ENCODE results near the gene FAM163B.
"Not testable (repeated sequence)": the region's sequence is repeated elsewhere in the genome, so short reads cannot be mapped to it uniquely, and the experiment has no call there.

FAM163B gene

DNA sequence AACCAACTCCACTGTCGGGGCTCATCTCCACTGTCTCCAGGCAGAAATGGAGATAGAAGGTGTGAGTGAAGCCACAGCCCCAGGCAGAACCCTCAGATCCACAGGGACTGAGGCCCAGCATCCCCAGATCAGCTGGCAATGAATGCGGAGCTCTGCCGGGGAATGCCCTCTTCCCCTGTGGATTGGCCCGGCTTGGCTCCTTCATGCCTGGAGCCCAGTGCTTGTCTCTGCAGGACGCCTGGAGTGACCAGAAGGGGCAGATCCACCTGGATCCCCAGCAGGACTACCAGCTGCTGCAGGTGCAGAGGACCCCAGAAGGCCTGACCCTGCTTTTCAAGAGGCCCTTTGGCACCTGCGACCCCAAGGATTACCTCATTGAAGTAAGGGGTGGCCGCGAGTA lies 30.4 kb upstream of the FAM163B start:
- no peak for DNase-seq

DNA sequence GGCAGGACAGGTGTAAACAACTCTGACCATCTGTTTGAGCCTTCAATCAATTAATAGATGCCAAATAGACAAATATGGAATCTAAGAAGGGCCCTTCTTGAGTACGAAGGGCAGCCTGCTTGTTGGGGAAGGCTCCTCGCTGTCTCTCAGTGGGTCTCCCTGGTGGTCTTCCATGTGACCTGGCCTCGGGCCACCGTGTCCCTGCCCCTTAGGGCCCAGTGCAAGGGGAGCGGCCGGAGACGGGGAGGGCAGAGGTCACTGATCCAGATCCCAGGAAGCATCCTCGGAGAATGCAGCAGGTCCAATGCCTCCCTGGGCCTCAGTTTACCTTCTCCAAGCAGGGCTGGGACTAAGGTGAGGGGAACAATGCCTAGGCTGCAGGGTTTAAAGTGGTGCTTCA lies 29.5 kb upstream of the FAM163B start:
- no peak for DNase-seq

DNA sequence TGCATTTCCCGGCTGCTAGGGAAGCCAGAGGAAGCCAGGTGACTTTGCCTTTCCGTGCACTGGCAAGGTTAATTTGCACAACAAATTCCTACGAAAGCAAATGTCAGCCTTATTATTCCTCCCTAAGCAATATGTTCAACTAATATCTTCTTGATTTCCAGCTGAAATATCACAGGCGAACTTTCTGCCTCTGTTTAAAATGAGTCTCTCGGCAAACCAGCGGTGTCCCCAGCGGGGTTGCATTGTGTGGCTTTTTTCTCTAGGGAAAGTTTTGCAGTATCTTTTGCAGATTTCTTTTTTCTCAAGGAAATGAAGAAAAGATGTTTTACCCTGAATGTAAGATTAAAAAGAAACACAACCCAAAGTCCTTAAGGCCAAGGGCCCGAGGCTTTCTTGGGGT lies 28.9 kb upstream of the FAM163B start:
- DNase-seq = no peak

DNA sequence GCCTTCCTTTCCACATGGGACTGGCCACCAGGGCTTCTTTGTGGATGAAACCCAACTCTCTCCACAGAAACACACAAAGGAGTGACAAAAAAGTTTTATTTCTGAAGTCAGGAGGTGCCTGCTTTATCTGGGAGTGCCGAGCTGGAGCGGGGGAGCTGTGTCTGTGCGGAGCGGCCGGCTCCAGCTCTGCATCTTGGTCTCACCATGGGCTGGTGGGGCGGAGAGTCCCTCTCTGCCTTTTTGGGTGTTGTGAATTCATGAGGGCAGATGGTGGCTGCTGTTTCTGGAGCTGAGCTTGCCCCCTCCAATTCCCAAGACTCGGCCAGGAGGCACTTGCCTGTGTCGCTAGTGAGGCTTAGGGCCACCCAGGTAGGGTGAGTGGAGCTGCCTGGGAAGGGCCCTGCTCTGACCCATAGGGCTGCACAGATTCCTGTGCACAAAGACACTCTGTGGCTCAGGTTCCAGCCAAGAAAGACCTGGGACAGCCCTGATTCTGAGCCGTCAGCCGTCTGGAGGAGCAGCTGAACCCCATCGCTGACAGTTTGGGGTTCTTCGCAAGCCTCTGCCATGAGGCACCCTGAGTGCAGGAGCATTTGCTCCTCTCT lies 28.4 kb upstream of the FAM163B start:
- no peak for DNase-seq

DNA sequence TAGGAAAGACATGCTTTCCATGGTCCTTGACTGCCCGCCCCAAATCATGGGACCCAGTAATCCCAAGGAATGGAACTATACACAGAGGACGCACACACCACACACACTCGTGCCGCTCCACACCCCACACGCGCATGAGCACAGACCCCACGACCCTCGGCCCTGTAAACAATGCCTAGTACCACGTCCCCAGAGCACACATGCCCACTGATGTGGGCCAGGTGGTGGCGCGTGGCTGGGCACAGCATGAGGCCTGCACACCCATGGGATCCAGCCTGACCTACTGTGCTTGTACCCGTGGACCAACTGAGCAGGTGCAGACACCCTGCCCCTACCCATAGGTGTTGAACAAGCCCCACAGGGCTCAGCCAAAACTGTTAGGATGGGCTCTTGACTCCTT lies 27.7 kb upstream of the FAM163B start:
- DNase-seq = no peak

DNA sequence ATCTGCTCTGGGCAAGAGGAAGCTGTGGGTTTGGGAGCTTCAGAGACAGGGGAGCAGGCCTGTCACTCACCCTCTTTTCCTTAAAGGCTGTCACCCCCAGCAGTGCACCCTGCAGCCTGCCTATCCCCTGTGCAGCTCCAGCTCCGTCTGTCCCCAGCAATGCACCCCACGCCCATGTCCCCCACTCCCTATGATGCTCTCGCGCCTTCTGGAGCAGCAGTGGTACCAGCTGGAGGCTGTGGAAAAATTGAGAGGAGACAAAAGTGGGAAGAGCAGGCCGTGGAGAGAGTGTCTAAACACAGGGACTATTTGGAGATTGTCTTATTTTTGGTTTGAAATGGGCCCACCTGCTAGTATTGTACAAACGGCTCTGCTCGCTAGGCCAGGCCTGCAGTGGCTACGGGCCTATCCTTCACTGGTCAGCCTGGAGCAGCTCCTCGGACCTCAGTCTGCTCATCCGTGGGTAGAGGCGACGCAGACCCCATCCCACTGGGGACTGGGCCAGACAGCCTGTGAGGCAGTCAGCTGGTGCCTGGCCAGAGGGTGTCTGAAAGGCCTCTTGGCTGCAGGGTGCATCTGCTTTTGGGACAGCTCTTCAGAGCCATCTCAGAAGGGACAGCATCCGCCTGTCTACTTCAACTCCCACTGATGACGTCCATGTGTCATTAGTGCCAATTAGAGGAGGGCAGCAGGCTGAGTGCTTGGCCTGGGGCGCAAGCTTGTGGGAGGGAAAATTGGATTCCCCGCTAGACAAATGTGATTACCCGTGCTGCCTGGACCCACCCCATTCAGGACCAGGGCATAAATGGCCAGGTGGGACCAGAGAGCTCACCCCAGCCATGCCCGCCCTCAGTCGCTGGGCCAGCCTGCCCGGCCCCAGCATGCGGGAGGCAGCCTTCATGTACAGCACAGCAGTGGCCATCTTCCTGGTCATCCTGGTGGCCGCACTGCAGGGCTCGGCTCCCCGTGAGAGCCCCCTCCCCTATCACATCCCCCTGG lies 26.6 kb upstream of the FAM163B start, which contains the start of gene DBH:
Gene DBH, plus strand, starts transcription at position 831 of the 999 bp plus-strand sequence. Its CDS starts 9 bp downstream, at position 840.
- DNase-seq = no peak

DNA sequence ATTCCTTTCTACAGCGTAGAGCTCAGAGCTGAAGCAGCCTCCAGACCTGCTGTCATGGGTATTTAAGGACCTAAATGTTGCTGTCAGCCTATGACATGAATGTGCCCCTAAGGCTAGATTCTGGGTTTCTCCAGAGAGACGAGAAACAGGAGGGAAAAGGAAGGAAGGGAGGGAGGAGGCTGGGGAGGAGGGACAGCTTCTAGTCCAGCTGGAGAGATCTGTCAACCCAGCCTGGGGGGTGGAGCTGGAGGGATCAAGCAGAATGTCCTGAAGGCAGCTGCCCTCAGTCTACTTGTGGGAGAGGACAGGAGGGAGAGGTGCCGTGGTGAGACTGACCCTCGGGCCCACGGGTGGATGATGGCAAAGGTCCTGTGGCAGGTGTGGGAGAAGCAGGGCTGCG lies 25.9 kb upstream of the FAM163B start:
- DNase-seq = no peak

DNA sequence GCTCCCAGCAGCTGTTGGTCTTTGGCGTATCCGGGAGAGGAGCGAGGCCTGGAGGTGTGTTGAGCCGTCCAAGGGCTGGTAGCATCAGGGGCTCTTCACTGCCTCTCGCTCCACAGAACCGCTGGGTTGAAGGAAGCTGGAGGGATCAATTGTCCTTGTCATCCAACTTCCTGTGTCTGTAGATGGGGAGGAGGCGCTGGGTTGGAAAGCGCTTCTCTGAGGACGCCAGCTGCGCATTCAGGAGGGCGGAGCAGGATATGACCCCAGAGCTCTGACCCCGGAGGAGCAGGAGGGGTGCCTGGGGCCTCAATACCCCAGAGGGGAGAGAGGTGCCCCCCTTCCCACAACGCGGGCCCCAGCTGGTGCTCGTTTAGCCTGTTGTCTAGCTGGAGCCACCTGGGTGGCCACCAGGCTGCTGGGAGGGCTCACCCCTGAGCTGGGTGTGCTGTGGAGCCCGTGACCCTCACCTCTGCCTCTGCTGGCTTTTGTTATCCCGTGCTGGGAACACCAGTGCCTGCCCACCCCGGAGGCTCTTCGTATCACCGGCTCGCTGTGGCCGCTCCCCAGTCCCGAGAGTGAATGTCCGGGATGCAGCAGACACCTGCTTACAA lies 25.0 kb upstream of the FAM163B start:
- no peak for DNase-seq

DNA sequence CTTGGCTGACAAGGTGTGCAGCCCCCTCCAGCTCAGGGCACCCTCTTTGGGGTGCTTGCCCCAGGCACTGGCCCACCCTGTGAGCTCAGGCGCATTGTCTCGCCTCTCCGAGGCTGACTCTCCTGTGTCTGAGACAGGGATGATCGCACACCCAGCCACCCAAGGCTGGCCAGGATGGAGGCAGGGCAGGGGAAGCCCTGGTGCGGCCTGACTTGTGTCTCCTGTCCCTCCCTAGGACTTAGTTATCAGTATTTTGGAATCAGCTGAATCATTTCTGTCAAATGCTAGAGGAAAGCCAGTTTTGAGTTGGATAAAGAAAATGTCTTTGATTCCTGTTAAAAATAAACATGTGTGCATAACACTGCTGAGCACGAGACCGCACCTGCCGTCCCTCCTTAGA lies 24.5 kb upstream of the FAM163B start:
- no peak for DNase-seq

DNA sequence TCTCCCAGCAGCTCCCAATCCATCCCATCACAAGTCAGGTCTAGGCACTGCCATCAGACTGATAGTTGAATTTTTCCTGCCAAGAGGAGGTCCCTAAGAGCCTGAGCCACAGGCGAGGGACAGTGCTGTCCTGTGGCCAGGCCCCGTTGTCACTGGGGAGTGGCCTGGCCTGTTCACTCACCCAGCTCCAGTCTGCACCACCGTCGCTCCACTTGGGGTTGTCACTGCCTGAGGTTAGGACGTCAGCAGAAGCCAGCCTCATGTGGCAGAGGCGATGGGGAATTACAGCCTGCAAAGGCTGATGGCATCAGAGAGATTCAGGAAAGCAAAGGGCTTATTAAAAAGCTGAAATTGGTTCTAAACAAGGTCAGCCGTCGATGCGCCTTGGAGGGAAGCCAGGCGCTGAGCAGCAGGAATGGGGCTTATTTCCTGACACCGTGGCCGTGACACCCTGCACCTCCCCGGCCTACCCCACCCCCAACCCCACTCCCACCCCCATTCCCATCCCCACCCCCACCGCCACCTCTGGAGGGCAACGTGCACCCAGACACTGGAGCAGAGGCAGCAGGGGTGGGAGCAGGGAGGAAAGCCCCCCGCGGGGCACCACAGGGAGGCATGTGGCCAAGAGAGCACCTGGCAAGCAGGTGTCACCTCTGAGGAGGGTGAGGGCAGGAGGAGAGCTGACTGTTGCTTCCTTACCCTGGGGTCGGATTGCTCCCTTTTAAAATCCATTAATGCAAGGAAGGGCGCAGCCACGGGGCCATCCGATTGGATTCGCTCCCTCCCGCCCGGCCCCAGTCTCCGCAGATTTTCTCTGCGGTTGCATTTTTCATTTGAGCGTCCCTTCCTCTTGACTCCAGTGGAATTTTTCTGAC lies 23.9 kb upstream of the FAM163B start:
- no peak for DNase-seq

DNA sequence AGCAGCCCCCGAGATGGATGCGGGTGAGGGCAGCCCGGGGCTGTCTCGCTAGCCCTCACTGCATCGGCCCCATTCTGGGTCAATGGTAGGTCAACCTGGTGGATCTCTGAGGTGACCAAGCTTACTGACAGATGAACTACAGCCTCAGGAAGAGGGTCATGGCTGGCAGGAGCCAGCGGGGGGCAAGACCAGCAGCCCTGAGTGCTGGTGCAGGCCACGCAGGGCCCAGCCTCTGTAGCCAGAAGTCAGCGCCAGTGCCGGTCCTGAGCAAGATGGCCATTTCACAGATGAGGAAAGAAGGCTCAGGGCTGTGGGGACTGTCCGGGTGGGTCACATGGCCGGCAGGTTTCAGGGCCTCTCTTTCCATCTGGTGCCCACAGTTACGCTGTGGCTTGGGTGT lies 21.9 kb upstream of the FAM163B start:
- no peak for DNase-seq

DNA sequence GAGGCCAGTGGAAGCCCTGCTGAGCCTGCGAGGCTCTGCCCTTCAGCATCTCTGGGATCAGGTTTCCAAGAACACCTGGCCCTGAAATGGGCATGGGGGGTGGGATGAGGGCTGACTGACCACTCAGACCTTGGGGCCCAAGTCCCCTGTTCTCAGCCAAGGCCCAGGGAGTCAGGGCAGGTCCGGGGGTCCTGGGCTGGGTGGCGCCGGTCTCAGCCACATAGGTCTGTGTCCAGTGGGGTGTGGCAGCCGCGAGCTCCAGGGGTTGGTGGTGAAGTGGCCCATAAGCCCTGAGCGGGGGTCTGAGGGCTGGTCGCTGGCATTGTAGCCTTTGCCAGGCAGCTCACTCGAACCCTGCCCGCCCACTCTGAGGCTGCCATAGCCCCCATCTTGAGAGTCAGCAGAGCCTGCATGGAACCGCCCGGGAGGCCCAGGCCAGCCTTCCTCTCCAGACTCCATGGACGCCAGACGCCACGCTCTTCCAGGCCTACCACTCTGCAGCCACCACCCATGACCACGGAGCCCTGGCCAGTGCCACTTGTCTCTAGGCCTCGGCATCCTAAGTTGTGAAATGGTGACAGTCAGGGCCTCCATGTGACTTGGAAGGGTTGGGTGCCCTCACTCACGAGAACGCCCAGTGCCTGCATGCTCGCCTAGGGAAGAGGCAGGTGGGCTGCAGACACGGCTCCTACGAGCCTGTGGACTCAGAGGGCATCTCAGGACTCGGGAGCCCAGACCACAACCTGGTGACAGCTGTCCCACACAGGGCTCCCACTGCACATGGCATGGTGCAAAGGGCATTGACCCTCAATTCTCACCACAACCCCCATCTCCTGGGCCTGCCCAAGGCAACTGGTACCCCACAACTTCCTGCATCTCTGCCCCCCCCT lies 20.3 kb upstream of the FAM163B start:
- DNase-seq = no peak

DNA sequence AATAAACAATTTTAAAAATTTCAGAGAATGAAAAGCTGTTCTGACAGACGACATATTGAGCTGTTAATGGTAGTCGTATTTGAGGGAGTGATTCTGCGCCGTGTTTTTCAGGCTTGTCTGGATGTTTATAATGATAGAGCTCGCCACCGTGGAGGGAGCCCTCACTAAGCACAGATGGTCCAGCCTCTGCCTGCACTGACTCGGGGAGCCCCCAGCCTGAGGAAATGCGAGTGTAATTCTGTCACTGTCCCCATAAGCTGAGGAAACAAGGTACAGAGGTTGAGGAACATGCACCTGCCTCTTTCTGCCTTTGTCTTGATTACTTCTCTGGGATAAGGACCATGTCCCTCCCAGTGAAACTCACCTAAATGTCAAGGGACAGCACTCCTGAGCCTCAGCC lies 19.6 kb upstream of the FAM163B start:
- DNase-seq = no peak

DNA sequence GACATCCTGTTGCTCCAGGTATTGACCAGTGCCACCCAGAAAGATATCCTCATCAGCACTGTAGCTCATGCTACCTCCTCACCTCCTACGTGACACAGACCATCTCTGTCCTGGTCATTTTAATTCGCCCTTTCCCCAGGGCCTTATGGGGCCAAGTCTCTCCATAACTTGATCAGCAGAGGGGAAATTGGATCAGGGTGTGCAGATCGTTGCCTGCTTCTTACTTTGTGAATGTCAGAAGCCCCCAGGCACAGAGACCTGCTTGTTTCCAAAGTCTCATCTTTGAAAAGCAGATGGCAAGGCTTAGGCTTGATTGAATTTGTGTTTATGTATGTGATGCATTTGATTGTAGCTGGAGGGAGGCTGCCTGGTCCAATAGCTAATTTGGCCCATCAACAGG lies 18.2 kb upstream of the FAM163B start:
- no peak for DNase-seq

DNA sequence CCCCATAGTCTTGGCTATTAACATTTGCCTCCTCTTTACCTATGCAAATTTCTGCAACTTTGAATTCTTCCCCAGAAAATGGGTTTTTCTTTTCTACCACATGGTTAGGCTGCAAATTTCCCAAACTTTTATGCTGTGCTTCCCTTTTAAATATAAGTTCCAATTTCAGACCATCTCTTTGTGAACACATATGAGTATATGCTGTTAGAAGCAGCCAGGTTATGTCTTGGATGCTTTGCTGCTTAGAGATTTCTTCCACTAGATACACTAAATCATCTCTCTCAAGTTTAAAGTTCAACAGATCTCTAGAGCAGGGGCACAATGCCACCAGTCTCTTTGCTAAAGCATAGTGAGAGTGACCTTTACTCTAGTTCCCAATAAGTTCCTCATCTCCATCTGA lies 16.8 kb upstream of the FAM163B start:
- DNase-seq = not testable (repeated sequence)

DNA sequence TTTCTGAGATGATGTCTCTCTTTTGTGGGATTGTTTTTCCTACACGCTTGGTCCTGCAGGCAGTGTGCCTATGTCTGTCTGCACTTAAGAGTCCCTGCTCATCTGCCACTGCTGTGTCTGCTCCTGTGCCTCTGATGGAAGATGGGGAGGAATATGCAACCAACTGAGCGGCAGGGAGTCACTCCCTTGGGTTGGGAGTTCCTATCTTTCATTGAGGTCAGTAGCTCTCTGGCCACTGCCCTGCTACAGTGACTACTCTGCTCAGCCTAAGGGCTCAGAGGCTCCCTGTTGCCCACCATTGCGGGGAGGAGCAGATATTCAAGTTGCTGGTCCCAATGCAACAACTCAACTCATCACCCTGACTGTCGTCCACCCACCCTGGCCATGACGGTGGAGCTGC lies 13.4 kb upstream of the FAM163B start:
- DNase-seq = no peak

DNA sequence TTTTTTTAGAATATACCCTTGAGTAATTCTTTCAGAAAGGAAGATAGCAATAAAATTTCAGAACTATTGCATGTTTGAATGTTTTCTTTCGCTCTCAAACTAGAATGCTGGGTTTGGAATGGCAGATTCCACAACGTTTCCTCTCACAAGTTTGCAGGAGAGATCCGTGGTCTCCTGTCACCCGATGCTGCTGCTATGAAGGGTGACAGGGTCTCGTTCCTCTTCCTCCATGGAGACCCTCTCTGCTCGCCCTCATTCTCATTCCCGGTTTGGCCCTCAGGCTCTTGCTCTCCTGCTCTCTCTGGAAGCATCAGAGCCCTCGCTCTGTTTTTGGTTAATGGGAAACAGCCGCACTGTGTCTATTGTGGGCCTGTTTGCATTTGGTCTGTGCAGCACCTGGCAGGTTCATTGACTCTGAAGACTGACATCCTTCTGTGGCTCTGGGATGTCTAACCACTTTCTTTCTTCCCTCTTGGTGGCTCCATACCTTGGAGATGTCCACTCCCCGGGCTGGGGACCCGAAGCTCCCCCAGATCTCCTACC lies 12.6 kb upstream of the FAM163B start:
- no peak for DNase-seq

DNA sequence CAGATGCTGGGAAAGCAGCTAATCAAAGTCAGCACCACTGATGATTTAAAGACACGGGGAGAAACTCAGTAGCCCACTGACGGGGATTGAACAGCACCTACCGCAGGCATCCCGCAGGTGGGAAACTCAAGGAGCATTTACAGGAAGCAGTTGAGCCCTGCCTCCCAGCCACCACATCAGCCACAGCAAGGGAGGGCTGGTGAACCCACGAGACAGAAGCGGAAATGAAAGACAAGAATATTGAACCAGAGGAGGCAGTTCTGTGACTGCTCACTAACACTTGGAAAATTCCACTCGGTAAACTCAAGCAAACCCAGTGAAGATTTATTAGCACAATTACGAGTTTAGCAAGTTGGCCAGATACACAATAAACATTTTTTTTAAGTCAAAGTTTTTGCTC lies 10.6 kb upstream of the FAM163B start:
- DNase-seq = peak in 2 of 4 experiments; percentile 14 to 40

DNA sequence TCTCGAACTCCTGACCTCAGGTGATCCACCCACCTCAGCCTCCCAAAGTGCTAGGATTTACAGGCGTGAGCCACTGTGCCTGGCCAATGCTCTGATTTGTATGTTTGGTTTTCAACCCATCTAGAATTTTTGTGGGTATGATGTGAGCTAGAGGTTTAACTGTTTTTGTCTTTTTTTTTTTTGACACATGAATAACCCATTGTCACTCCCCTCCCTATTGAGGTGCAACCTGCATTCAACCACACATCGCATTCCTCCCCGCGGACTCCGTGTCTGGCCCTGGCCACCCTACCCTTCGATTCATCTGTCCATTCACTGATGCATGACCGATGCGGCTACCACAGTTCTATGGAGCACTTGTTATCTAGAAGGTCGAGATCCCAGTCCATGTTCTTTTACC lies 9.5 kb upstream of the FAM163B start:
- DNase-seq = no peak

DNA sequence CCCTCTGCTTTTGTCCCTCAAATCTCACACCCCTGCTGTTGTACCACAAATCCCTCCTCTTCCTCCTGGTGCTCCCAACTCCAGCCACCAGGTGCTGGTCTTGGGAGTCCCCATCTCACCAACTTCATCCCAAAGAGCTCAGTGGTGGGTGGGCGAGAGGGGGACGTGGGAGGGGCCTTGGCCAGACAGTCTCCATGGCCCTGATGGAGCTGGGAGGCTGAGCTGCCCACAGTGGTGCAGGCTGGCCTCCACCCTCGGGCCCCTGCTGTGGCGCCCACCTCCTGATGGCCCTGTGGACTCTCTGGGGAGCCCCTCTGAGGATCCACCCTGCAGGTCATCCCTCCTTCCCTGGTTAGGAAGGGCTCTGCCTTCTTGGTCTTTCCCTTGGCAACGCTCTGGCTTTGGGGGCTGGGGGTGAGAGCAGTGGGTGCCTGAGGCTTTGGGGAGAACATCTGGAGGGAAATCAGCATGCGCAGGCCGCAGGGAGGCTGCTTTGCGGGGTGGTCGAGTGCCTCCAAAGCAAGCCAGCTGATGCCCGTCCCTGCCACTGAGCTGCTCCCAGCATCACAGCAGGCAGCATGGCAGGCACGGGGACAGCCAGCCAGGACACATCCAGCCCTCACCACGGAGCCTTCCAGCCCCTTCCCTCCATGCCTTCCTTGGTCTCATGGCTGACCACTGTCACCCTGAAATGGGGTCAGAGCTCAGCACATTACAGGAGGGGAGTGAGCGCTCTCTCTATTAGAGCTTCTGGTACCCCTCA lies 7.6 kb upstream of the FAM163B start:
- DNase-seq = no peak
